Cerebellar cortex (tissue), 1 donor: ENCODE measurements around the gene TXNRD3.

ENCODE experiments used
- DNase-seq: peaks from one replicate; pipeline ENCODE4 v3.0.0-alpha.2; 2015; ENCODE audit warnings: low spot score

TXNRD3 gene

GRCh38 chr3:126654571-126655383 lies at the start of gene TXNRD3:
Gene TXNRD3 (minus strand): TSS chr3:126655124.
- DNase-seq: peak; percentile 78

- DNase-seq: peak; percentile 96
Observed at GRCh38 chr3:126703512-126704493, 48.9 kb upstream of the TXNRD3 start, which contains the start of gene CHCHD6. Gene CHCHD6 (plus strand): TSS chr3:126704240. CDS start chr3:126704313, 73 bp downstream.

- no peak for DNase-seq
Observed at GRCh38 chr3:126699011-126699410, 44.1 kb upstream of the TXNRD3 start.

- DNase-seq: no peak
Observed at GRCh38 chr3:126696701-126697267, 41.9 kb upstream of the TXNRD3 start.

DNA sequence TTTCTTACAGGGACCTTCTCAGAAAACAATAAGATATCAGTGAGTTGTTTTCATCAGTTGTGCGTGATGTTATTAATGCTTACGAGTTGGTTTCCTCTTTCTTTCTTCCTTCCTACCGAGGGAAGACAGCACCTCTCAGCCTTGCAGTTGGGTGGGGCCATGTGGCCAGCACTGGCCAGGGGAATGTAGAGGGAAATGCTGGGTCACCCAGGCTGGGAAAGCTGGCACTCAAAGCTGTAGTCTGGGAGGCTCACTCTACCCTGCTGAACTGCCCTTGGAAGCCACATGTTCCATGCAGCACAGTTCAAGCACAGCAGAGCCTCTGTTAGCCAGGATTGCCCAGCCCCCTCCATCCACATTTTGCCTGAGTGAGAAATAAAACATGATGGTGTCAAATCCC lies 39.0 kb upstream of the TXNRD3 start:
- DNase-seq: no peak

DNA sequence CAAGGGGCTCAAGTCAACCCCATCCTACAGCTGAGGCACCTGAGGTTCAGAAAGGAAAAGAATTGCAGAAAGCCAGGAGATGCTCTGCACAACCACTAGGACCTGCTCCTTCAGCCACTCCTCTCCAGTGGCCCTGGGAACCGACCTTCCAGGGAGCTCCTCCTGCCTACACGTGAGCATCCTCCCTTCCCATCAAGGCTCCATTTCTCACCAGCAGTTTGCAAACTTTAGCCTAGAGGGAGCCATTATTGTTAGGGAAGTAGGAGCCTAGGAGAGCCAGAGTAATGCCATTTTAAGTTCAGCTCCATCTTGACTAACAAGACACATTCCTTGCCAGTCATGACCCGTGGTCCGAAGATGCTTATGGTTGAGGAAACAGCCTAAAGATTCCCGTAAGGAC lies 37.9 kb upstream of the TXNRD3 start:
- no peak for DNase-seq

GRCh38 chr3:126691765-126692164 lies 36.8 kb upstream of the TXNRD3 start:
- DNase-seq: no peak

- DNase-seq: no peak
Observed at GRCh38 chr3:126685493-126685892, 30.6 kb upstream of the TXNRD3 start.

- DNase-seq: no peak
Observed at GRCh38 chr3:126685021-126685420, 30.1 kb upstream of the TXNRD3 start.

GRCh38 chr3:126684218-126684751 lies 29.4 kb upstream of the TXNRD3 start:
- DNase-seq: no peak

DNA sequence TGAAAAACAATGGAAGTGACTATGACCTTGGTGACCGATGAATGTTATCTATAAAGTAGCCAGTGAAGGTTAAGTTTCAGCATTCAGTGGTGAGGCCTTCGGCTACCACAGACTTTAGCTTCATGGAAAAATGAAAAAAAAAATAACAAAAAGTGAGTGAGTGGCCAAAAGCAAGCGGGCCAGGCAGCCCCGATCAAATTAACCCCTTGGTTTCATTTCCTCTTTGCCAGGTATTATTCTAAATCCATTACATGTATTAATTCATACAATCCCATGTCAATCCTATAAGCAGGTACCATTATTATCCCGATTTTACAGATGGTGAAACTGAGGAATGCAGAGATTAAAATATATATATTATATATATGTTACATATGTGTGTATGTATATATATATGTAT lies 28.1 kb upstream of the TXNRD3 start:
- no peak for DNase-seq

DNA sequence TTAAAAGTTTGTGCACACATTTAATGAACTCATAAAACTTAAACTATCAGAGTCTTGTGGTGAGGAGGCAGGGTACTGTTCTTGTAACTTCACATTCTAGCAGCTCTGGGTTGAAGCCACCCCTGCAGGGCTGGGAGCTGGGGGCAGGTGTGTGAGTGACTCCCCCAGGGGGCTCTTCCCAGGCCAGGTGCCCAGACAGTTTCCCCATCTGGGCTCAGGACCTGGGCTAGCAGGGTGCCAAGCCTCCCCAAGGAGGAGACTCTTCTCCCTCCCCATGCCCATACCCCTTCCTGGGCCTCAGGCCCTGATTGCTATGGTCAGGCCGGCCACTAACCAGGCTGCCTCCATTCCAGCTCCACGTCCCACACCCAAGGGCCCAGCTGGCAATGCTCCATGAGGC lies 27.1 kb upstream of the TXNRD3 start:
- DNase-seq: no peak

GRCh38 chr3:126680667-126681055 lies 25.7 kb upstream of the TXNRD3 start:
- no peak for DNase-seq

DNA sequence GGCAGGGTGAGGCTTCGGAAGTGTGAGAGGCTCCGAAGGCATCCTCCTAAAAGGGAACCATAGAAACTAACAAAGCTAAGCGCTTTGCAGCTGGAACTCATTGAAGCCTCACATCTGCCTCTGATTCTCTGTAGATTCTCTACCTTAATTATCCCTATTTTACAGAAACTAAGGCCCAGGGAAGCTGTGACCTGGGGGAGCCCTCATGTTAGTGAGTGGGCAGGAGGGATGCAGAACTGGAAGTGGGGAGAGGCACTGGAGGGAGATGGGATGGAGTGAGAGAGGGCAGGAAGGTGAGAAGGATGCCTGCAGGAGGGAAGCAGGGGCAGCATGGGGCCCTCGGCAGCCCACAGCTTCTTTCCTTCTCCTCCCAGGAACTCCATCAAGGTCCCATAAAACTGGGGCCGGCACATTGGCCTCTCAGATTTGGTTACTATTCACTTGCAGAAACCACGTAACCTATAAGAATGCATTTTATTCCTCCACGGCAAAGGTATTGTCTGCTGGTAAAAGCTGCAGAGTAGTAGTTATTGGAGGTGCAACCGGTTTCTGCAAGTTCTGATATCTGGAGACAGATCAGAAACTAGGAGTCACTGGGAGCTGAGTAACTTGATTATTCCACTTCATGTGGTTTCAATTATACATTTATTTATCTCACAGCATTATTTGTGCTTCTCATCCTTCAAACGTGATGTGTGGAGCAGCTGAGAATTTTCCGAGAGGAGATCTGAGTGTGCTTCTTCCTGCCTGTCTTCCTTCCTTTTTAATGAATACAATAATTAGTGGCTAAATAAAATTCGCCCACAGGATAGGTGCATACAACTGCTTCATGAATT lies 25.1 kb upstream of the TXNRD3 start:
- DNase-seq: no peak

GRCh38 chr3:126679318-126679751 lies 24.4 kb upstream of the TXNRD3 start:
- peak; percentile 85 for DNase-seq

- DNase-seq: peak; percentile 23
Observed at GRCh38 chr3:126678693-126679317, 23.9 kb upstream of the TXNRD3 start.

GRCh38 chr3:126677862-126678503 lies 23.1 kb upstream of the TXNRD3 start:
- DNase-seq: peak; percentile 62

- DNase-seq: no peak
Observed at GRCh38 chr3:126676919-126677705, 22.2 kb upstream of the TXNRD3 start.

GRCh38 chr3:126672741-126673140 lies 17.8 kb upstream of the TXNRD3 start:
- DNase-seq: no peak
